Adipose tissue (tissue), 3 donors: ENCODE data around the gene FSIP1. TPM values are rescaled to one million over a fixed set of nuclear protein-coding genes. Genes with fewer than 3 reads are reported as not detected.

Source experiments
- H3K27ac ChIP-seq: one replicate; pipeline ENCODE4 v1.5.1; 2013; ENCODE audit warnings: low read depth, low read length
- WGBS, 3 donors: extraction: QIAGEN DNeasy Blood & Tissue Kit; methylation state at CpG; one replicate each; pipeline ENCODE4 v1.1.7; 2013; 5-methylcytosine and 5-hydroxymethylcytosine counted together
- polyA plus RNA-seq, 3 donors: library from polyadenylated mRNA; stranded (reverse); fragments of 200-250 nt; gene quantifications; one replicate each; pipeline ENCODE4 v1.2.3, GENCODE V29; 2013
- donor health status: healthy with polysubstance abuse.
- donor health status: Bipolar disorder and iron deficiency.
- donor health status: healthy.

FSIP1 gene
- polyA plus RNA-seq, 3 donors = 0.07 to 0.42 TPM; not detected in 1

- H3K27ac ChIP-seq = no peak overlapping the region
- 73 to 92% (median 88%) methylated on average over 2 of the region's 2 CpGs for WGBS, 3 donors
Measured at GRCh38 chr15:39669661-39670060, 113.0 kb downstream of the FSIP1 start.

DNA sequence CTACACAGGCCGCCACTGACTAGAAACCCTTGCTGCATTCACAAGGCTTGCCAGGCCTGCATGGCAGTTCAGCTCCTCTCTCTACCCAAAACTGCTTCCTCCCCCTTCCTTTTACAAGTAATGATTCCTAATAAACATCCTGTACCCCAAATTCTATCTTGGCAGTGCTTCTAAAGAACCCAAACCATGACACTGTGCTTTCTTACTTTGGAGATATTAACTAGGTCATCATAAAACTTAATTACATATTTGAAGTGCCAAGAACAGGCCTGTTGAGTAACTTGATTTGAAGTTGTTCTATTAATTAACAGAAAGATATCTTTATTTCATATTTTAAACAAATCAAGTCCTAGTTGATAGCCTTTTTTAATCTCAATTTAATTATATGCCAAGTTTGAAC lies 113.4 kb downstream of the FSIP1 start:
- H3K27ac ChIP-seq = no peak overlapping the region
- WGBS, 3 donors = 0 to 95% (median 0%) methylated on average over 1 of the region's 1 CpG

- no peak overlapping the region for H3K27ac ChIP-seq
- 92 to 96% (median 92%) methylated on average over 4 of the region's 4 CpGs for WGBS, 3 donors
Measured at GRCh38 chr15:39668457-39668856, 114.2 kb downstream of the FSIP1 start.

DNA sequence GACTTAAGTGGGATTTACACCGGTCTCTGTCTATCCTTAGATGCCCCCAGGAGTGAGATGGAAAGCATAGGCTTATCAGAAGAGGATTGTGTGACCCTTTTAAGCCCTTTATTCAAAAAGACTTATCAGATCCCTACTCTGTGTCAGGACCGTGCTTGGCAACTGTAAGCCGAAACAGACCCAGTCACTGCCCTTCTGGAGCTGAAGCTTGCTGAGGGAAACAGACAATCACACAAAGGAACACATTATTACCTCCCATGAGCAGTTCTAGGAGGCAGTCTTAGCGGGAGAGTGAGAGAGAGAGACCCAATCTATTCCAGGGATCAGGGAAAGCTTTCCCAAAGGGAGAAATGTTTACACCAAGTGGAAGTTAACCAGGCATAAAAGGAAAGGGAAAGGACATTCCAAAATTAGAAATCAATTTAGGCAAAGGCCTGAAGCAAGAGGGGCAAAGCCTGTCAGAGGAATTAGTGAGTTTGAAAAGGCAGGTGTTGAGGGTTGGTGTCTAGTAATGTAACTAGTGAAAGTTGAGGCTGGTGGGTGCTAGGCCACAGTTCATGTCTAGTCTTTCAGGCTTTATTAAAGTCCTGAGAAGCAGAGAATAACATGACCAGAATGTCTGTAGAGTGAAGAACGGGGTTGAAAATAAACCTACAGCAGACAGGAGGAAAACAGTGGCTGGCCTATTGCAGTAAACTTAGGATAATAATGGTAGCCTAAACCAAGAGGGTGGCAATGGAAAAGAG lies 115.1 kb downstream of the FSIP1 start:
- no peak overlapping the region for H3K27ac ChIP-seq
- 93 to 95% (median 93%) methylated on average over 5 of the region's 5 CpGs for WGBS, 3 donors

DNA sequence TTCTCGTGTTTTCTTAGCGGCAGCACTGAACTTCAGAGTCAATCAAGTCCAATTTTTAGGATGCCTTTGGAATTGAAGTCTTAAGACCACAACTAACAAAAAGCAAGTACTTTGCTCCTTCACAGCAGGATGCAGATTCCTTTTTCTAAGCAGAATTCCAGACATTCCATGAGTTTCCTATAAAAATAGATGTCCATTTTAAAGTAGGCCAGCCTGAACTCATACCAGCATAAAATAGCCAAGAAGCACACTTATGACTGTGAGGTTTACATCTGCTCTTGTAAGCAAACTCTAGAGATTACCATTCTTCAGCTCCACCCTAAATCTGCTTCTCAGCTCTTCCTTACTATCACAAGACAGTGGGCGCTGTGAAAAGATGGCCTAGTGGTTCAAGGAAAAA lies 116.0 kb downstream of the FSIP1 start:
- 83 to 93% (median 89%) methylated on average over 3 of the region's 3 CpGs for WGBS, 3 donors
- H3K27ac ChIP-seq = no peak overlapping the region

DNA sequence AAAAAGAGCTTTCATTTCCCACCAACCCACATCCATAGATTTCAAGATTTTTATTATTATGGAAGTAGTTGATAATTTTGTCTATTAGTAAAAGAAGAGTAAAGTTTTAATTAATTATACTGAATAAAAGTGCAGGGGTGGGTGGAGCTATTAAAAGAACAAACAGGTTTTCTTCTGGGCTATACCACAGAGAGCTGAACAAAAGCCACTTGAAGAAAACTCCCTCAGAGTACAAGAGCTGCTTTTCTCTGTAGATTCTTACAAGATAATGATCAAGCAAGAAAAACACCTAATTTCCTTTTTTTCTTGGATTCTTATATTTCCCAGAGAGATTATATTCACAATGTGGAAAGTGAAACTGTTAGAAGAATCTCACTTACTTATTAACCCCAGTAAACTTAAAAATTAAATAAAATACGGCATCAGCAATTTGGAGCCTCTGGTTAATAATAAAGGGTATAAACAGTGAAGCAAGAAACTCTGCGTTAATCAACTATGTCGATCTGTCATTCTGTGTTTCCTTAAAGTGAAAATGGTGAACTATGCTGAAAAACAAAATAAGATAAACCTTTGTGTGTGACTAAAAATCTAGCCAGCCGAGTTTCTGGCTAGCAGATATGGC lies 116.9 kb downstream of the FSIP1 start:
- 50 to 75% (median 57%) methylated on average over 4 of the region's 4 CpGs for WGBS, 3 donors
- no peak overlapping the region for H3K27ac ChIP-seq

DNA sequence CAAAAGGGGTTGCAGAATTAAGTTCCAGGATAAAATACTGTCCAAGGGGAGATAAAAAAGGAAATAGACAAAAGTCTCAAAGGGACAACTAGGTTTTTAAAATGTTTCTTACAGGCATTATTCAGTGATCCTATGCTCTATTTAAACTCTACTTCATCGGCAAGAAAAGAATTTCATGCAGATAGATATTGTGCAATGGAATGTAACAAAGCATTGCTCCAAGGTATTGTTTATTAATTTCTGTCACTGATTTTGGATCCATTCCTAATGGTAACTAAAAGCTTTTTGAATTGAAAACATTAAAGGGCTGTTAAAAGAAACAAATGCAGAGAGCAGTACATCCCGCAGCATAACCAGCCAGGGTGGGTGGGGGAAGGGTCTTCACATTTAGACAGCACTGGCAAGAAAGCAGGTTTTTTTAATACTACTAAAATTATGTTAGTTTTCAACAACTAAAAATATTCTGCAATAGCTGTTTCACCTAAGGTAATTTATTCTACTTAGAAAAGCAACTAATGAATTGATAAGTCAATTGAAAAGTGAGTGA lies 118.9 kb downstream of the FSIP1 start:
- WGBS, 3 donors = 58 to 72% (median 70%) methylated on average over 2 of the region's 2 CpGs
- no peak overlapping the region for H3K27ac ChIP-seq

GRCh38 chr15:39661776-39662175 lies 120.9 kb downstream of the FSIP1 start:
- no peak overlapping the region for H3K27ac ChIP-seq

GRCh38 chr15:39658740-39659139 lies 123.9 kb downstream of the FSIP1 start:
- 79 to 97% (median 86%) methylated on average over 3 of the region's 3 CpGs for WGBS, 3 donors
- no peak overlapping the region for H3K27ac ChIP-seq

DNA sequence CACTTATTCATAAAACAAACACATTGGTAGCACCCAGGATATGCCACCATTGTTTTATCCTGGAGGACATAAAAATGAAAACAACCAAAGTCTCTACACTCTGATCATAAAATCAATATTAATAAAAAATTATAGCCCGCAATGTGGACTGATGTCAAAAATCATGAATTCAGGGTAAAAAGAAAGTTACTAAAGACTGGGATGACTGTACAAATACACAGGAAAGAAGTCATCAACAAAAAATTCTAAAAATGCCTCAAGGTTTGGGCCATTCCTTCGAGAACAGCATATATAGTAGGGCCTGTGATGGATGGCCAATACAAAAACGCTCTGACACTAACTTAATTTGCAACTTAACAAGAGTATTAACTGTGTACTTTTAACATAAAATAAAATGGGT lies 125.0 kb downstream of the FSIP1 start:
- no peak overlapping the region for H3K27ac ChIP-seq
- WGBS, 3 donors = 78 to 89% (median 88%) methylated on average over 3 of the region's 3 CpGs

GRCh38 chr15:39657181-39657580 lies 125.5 kb downstream of the FSIP1 start:
- 78 to 86% (median 80%) methylated on average over 1 of the region's 1 CpG for WGBS, 3 donors
- H3K27ac ChIP-seq = no peak overlapping the region

DNA sequence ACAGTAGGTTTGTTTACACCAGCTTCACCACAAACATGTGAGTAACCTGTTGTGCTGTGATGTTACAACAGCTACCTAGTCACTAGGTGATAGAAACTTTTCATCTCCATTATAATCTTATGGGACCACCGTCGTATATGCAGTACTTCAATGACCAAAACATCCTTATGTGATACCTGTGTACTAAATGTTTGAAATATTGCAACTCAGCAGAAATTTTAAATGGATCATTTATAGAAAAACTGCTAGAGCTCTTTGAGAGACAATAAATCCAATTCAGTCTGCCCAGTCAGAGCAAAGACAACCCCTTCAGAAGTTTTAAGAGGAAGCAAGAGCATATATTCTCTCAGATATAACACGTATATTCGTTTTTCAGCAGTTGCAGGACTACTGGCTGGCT lies 128.3 kb downstream of the FSIP1 start:
- no peak overlapping the region for H3K27ac ChIP-seq
- 90 to 96% (median 92%) methylated on average over 4 of the region's 4 CpGs for WGBS, 3 donors

DNA sequence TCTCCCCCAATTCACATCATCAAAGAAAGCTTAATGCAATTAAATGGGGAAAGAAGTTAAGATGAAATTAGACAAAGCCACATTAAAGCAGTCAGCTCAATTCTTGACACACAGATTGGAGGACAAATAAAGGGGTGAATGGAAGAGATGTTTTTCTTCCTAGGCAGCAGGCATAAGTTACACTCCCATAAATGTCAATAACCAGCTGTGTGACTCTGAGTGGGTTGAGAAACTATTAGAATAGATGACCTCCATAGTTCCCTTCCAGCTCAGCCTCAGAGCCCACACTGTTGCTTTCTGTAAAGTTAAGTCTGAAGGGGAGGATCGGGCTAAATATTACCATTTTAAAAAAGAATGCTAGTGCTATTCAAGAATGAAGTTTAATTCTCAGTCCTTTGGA lies 130.8 kb downstream of the FSIP1 start:
- no peak overlapping the region for H3K27ac ChIP-seq
- 68 to 81% (median 72%) methylated on average over 1 of the region's 1 CpG for WGBS, 3 donors

GRCh38 chr15:39651295-39651694 lies 131.3 kb downstream of the FSIP1 start:
- H3K27ac ChIP-seq = no peak overlapping the region
- 83 to 86% (median 85%) methylated on average over 1 of the region's 1 CpG for WGBS, 3 donors

GRCh38 chr15:39649757-39650156 lies 132.9 kb downstream of the FSIP1 start:
- WGBS, 3 donors = 84 to 90% (median 89%) methylated on average over 6 of the region's 6 CpGs
- H3K27ac ChIP-seq = no peak overlapping the region

- no peak overlapping the region for H3K27ac ChIP-seq
- 98 to 100% (median 100%) methylated on average over 5 of the region's 5 CpGs for WGBS, 3 donors
Measured at GRCh38 chr15:39646425-39646824, 136.2 kb downstream of the FSIP1 start.

GRCh38 chr15:39645976-39646257 lies 136.7 kb downstream of the FSIP1 start:
- WGBS, 3 donors = 82 to 98% (median 97%) methylated on average over 2 of the region's 2 CpGs
- no peak overlapping the region for H3K27ac ChIP-seq

DNA sequence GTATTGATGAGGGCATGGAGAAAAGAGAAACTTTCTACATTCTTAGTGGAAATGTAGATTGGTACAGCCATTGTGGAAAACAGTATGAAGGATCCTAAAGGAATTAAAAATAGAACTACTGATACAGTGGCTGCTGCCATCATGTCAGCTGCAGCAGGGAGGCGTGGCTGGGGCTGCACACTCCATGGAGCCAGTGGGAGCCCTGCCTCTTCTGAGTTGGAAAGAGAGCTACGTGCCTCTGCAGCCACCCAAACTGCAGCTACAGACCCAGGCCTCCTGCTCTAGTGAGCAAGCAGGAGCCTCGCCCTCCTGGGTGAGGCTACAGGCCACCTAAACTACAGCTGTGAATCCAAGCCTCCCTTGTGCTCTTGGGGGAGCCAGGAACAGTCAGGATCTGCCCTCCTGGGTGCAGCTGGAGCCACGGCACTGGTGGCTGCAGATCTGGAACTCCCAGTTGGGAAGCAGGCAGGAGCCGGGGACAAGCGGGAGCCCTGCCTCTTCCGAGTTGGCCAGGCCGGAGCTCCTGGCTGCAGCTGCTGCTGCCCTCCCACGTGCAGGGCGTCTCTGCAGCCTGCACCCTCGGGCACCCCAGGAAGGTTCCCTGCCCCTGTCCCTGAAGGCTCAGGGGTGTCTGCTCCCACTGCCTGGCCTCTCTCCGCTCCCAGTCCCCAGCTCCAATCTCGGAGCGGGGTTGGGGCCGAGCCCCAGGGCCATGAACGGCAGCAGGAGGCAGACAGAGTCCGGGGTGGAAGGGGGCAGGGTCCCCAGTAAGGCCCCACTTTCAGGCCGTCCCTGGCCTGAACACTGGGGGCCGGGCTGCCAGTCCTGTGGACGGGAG lies 137.3 kb downstream of the FSIP1 start:
- WGBS, 3 donors = 84 to 90% (median 90%) methylated on average over 18 to 20 of the region's 20 CpGs
- no peak overlapping the region for H3K27ac ChIP-seq

DNA sequence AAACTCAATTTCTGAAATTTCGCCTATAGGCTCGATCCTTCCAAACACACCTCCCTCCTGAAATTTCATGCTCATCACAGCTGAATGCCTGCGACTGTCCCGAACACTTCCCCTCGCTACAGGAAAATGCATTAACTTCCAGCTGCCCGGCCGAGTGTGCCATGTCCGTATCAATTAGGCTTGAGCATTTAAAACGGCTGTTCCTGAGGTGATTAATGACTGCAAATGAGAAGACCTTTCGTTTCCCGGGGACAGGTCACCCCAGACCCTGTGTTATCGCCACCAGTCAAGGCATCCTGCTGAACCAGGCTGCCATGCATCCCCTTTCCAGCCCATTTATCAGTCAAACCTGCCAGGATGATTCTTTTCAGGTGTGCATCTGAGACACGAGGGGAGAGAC lies 138.5 kb downstream of the FSIP1 start:
- no peak overlapping the region for H3K27ac ChIP-seq
- WGBS, 3 donors = 59 to 88% (median 86%) methylated on average over 13 of the region's 13 CpGs
